Hypothalamus (tissue), 51 donors: ENCODE measurements around the gene ZNF491.
"Not testable (repeated sequence)": the region's sequence is repeated elsewhere in the genome, so short reads cannot be mapped to it uniquely, and the experiment has no call there.

Experiments
- DNase-seq, 51 donors: peaks; one replicate each; lab custom pipeline; 2025; lab: John Stamatoyannopoulos, UW

ZNF491 gene

DNA sequence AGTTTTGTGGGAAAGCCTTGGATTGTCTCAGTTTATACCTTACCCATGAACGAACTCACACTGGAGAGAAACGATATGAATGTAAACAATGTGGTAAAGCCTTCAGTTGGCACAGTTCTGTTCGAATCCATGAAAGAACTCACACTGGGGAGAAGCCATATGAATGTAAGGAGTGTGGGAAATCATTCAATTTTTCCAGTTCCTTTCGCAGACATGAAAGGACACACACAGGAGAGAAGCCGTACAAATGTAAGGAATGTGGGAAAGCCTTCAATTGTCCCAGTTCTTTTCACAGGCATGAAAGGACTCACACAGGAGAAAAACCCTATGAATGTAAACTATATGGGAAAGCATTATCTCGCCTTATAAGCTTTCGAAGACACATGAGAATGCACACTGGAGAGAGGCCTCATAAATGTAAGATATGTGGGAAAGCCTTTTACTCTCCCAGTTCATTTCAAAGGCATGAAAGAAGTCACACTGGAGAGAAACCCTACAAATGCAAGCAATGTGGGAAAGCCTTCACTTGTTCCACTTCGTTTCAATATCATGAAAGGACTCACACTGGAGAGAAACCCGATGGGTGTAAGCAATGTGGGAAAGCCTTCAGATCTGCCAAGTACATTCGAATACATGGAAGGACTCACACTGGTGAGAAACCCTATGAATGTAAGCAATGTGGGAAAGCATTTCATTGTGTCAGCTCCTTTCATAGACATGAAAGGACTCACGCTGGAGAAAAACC, 8.2 kb downstream of the ZNF491 start:
- no peak for DNase-seq

DNA sequence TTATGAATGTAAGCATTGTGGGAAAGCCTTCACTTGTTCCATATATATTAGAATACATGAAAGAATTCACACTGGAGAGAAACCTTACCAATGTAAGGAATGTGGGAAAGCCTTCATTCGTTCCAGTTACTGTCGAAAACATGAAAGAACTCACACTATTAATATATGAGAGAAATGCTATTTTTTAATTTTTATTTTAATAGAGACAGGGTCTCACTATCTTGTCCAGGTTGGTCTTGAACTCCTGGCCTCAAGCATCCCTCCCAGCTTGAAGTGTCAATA, 8.7 kb downstream of the ZNF491 start:
- DNase-seq = no peak

DNA sequence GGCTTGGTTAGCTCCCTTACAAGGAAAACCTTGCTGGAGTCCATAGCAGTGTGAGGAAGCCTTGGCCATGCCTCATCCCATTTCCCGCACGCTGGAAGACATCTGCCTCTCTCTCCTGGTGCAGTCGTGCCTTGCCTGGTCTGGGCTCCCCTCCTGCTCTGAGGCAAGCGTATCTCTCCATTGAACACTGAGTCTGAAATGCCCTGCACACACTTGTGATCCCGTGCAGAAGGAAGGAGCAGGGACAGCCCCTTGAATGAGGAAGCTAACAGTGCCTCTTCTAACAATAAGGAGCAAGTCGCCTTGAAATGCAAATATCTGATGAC, 15.3 kb downstream of the ZNF491 start:
- DNase-seq = no peak

DNA sequence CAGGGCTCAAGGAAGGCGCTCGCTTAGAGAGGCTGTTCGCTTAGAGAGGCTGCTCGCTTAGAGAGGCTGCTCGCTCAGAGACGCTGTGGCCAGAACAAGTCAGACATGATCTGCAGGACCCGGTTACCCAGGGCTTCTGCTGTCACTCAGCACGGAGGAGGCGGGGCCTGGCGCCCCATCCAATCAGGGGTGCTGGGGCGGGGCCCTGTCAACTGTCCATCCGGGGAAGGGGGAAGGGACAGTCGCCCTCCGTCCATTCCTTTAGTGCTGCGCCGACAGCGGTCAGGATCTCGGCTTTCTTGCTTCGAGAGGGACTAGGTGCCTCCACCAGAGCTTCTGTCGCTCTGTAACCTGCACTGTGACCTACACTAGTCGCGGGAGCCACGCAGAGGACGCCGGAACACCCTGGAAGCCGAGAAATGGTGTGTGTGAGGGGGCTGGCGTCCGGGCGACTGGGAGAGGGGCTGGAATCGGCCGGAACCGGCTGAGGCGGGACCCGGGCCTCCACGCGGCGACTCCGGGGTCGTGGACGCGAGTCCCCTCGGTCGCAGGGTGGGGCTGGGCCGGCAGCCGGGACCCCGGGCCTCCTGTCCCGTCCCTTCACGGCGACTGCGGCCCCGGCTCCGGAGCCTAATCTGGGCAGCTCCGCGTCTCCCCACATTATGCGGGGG, 15.8 kb downstream of the ZNF491 start, which contains the start of gene ZNF440:
Gene ZNF440, plus strand, starts transcription at position 245 of the 671 bp plus-strand sequence. Its CDS starts 175 bp downstream, at position 420.
- DNase-seq = peak; percentile 32 to 97 (median 91)

DNA sequence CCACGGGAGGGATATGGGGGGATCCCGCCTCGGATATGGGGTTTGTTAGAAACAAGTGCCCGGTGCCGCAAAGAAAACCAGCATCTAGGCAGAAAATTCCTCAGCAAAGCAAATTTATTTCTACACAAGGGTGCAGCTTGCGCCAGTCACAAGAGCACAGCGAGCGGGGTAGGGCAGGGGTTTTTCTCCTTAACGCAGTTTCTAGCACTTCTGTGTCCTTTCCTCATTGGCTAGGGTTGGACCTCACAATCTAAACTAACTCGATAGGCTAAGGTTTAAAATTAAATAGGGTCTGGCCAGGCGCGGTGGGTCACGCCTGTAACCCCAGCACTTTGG, 16.3 kb downstream of the ZNF491 start:
- DNase-seq = peak in 3 of 51 donors; percentile 28 to 53 (median 33)

DNA sequence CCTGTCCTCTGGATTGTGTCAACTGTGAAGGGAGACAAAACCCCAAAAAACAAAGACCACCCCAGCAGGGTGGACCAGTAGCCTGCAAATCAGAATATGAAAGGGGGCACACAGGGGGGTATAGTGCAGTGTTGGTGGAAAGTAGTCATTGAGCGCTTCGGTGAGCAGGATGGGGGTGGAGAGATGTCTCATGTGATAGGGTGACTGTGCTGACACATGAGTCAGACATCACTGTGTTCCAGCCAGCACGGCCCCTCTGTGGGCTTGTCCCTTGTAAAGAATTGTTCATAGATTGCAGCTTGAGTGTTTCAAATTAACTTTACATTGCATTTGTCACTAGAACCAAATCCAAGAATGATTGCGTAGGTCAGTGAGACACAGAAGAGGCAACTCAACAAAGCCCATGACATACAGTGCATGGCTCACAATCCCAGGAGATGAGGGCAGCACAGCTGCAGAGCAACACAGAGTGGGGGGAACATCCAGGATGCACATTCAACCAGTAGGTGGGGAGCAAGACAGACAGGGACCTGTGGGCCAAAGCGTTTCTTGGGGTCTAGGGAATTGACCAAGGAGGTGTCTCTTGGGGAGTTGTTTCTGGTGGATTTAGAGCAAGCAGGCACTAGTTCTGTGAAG, 23.3 kb downstream of the ZNF491 start:
- peak in 4 of 51 donors; percentile 0 to 5 (median 2) for DNase-seq

DNA sequence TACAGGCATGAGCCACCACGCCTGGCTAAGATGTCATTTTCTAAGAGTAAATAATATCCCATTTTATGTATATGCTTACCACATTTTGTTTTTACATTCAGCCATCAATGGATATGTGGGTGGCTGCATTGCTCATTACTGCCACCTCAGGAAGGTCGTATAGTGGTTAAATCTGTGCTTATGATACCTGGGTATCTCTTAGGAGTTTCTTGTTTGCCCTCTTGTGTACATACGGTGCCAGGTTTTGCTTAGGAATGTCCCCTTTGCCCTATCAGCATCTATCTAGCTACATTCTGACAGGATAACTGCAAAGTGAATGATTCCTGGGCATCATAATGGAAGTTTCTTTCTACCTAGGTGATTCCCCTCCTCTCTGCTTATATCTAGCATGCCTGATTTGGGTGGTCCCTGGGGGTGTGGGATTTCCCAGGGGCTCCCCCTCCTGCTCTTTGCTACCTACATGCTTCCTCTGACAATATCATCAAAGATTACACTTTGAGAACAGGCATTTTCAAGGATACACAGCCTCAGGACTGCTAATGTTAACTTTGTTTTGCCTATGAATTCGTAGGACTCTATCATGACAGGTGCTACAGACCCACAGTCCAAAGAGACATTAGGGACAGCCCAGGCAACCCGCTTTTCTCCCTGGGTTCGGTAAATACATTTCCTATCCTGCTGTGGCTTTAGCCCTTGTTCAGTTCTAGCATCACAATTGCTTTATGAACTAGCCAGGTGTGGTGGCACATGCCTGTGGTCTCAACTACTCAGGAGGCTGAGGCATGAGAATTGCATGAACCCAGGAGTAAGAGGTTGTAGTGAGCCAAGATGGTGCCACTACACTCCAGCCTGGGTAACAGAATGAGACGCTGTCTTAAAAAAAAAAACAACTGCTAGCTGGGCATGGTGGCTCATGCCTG, 30.9 kb downstream of the ZNF491 start:
- DNase-seq = not testable (repeated sequence)

DNA sequence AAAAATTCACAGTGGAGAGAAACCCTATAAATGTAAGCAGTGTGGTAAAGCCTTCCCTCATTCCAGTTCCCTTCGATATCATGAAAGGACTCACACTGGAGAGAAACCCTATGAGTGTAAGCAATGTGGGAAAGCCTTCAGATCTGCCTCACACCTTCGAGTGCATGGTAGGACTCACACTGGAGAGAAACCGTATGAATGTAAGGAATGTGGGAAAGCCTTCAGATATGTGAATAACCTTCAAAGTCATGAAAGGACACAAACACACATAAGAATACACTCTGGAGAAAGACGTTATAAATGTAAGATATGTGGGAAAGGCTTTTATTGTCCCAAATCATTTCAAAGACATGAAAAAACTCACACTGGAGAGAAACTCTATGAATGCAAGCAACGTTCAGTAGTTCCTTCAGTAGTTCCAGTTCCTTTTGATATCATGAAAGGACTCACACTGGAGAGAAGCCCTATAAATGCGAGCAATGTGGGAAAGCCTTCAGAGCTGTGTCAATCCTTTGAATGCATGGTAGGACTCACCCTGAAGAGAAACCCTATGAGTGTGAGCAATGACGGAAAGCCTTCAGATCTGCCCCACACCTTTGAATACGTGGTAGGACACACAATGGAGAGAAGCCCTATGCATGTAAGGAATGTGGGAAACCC, 34.1 kb downstream of the ZNF491 start:
- DNase-seq = no peak

DNA sequence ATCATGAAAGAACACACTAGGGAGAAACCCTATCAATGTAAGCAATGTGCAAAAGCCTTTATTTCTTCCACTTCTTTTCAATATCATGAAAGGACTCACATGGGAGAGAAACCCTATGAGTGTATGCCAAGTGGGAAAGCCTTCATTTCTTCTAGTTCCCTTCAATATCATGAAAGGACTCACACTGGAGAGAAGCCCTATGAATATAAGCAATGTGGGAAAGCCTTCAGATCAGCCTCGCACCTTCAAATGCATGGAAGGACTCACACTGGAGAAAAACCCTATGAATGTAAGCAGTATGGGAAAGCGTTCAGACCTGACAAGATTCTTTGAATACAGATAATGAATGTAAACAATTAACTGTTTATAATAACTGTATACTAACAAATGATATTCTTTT, 35.2 kb downstream of the ZNF491 start:
- no peak for DNase-seq

DNA sequence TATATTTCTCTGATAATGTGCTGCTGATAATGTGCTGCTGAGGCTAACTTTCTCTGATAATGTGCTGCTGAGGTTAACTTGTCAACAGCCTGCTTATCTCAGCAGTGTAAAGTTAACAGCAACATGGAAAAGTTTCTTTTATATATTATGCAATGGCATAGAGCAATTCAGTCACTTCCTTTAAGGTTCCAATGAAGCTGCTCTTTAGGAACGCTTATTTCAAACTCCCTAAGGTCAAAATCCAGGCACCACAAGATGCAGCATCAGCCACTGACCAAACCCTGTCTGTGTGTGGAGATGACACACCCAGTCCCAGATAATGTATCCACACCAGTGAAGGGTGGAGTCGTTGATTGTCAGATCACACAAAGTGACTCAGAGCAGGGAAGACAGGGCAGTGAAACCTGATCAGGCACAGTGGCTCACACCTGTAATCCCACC, 37.3 kb downstream of the ZNF491 start:
- DNase-seq = not testable (repeated sequence)

DNA sequence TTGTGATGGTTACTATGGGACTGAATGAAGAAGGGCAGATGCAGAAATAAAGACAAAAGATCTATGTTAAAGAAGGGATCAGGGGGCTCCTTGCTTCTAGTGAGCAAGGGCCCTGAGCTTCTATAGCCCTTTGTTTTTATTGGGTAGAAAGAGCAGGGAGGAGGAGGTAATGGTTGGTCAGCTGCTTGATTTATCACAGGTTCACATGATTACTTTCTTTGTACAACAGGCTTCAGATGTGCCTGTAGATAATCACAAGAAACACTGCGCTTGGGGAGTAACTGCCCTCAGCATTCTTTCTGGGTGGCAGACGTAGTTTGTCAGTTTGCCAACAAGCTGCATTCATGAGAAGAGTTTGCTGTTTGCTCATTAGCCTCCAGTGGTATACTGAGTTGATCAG, 45.4 kb downstream of the ZNF491 start:
- DNase-seq = no peak

DNA sequence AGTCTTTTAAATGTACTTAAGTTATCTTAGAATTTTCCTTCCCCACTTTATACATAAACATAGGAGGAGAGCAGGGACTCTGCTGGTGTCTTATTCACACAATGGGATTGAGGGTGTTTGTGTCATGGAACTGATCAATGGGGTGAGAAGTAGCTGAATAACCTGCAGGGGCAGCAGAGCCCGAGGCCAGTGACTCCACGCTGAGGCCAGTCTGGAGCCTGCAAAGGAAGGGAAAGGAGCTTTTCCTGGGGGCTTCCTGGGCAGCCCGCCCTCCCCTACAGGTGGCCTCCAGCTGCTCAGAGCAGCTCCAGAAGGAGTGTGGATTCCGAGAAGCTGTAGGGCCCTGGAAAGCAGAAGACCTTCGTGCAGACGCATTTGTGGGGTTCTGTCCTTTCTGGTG, 49.3 kb downstream of the ZNF491 start:
- not testable (repeated sequence) for DNase-seq

DNA sequence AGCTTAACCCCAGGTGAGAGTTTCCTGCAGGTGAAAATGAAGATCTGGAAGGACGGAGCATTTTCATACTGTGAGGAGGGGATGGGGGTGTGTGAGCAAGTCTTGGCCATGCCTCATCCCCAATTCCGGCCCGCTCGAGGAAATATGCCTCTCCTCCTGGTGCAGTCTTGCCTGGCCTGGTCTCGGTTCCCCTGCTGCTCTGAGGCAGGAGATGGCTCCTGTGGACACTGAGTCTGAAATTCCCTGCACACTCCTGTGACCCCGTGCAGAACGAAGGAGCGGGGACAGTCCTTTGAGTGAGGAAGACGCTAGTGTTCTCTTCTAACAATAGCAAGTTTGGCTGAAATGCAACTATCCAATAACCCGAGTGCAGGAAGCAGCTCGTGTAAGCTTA, 49.9 kb downstream of the ZNF491 start:
- DNase-seq = peak in 3 of 51 donors; percentile 9 to 11 (median 10)

DNA sequence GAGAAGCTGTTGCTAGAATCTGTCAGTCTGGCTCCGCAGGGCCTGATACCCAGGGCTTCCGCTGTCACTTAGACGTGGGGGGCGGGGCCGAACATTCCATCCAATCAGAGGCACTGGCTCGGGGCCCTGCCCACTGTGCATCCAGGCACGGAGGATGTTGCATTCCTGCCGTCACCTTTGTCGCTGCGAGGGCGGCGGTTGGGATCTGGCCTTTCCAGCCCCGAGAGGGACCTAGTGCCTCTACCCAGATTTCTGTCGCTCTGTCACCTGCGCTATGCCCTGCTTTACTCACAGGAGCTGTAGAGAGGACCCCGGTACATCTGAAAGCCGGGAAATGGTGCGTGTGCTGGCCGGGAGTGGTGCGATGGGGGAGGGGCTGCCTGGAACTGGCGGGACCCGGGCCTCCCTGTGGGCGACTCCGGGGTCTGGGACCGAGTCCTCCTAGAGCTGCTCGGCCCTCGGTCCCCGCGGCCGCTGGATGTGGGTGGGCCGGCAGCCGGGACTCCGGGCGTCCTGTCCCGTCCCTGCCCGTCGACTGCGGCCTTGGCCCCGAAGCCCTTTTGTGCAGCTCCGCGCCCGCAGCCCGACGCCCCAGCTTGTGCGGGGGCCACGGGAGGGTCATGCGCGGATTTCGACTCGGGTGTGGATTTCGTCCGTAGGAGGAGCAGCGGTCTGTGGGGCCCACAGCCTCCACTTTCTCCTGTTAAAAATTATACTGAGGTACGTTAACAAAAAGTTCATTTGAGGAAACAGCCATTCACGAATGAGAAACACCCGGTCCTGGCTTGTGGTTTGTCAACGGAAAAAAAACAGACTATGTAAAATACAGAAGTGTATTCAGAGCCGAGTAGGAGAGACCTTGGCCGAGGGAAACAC, 50.5 kb downstream of the ZNF491 start, which contains the start of gene ZNF439:
Gene ZNF439, plus strand, starts transcription at position 133 of the 876 bp plus-strand sequence. Its CDS starts 142 bp downstream, at position 275.
- peak; percentile 23 to 95 (median 86) for DNase-seq

DNA sequence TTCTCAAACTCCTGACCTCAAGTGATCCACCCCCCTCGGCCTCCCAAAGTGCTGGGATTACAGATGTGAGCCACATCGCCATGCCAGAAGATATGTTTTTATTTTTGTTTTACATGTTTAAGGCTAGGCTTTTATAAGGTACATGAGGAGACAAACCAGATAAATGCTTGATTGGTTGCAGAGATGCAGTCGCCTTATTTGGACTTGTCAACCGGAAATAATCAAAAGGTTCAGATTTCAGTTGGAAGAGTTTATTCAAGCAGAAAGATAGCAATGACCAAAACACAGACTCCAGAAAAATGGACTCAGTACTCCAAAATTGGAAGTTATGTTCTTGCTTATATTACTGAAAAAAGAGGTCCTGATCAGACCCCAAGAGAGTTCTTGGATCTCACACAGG, 52.0 kb downstream of the ZNF491 start:
- DNase-seq = not testable (repeated sequence)

DNA sequence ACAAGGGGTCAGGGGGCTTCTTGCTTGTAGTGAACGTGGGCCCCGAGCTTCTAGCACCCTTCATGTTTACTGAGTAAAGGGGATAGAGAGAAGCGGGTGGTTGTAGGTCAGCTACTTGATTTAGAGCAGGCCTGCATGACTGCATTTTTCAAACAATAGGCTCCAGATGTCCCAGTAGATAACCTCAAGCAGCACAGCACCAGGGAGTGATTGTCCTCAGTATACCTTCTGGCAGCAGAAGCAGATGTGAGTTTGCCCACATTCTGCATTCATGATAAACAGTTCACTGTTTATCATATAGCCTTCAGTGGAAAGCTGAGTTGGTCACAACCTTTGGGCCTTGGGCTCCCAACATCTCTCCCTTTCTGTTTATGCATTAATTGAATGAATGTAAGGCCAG, 55.0 kb downstream of the ZNF491 start:
- DNase-seq = no peak

DNA sequence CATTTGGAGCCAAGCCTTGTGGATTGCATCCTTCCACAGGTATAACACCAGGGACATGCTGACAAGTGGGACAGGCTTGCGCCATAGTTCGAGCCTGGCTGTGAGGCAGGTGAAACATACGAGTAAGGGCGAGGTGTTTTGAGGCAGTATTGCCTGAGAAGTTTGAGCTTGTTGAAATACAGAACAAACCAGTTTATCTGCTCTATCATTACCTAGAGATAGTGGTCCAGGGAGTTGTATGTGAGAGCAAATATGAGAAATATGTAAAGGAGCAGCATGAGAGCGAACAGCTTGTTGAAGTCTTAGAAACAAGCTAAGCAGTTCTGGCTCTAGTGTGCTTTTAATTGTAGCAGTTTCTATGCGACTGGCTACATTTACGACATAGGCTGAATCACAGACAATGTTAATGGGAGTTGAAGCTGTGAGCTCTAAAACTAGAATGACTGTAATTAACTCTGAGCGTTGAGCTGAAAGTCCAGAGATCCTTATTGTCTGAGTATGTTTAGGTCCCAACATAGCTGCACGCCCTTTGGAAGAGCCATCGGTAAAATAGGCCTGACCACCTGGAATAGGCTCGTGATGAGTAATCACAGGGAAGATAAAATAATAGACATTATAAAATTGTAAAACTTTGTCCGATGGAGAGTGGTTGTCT, 58.4 kb downstream of the ZNF491 start:
- DNase-seq = no peak
